T-helper 2 cell treated with Interferon-gamma antibody and Interleukin-4, amounts not matched to agents 5 μg/mL and 100 μg/mL, for 36 hours (primary cell): ENCODE measurements around the gene FBXO9.

ENCODE experiments used
- DNase-seq: peaks from one replicate; pipeline ENCODE4 v3.0.0; 2021; ENCODE audit warnings: low spot score
- H3K27ac Mint-ChIP-seq: one replicate; pipeline ENCODE4 v1.8.0; 2021; ENCODE audit warnings: mild to moderate bottlenecking, mixed read lengths
- H3K27me3 Mint-ChIP-seq: one replicate; pipeline ENCODE4 v1.8.0; 2021; ENCODE audit warnings: low read depth, mixed read lengths
- H3K36me3 Mint-ChIP-seq: one replicate; pipeline ENCODE4 v1.8.0; 2021; ENCODE audit warnings: low read depth, mixed read lengths
- H3K4me1 Mint-ChIP-seq: one replicate; pipeline ENCODE4 v1.8.0; 2021; ENCODE audit warnings: low read depth, mixed read lengths
- H3K4me3 Mint-ChIP-seq: one replicate; pipeline ENCODE4 v1.8.0; 2022; ENCODE audit warnings: mild to moderate bottlenecking, moderate library complexity, mixed read lengths
- H3K9me3 Mint-ChIP-seq: one replicate; pipeline ENCODE4 v1.8.0; 2021; ENCODE audit warnings: mixed read lengths

Gene FBXO9

GRCh38 chr6:53089948-53090347 is 24.7 kb downstream of the FBXO9 start:
- Mint-ChIP-seq H3K27me3 (no peaks in the 10 kb centered on the region), H3K27ac (no peak overlapping the region), H3K4me3 (no peak overlapping the region), H3K9me3 (no peaks in the 10 kb centered on the region), H3K36me3 (peaks cover 44% of the 10 kb centered on the region), H3K4me1 (peaks cover 8% of the 10 kb centered on the region)
- DNase-seq = no peak

- Mint-ChIP-seq H3K9me3 (no peaks in the 10 kb centered on the region), H3K4me1 (peaks cover 8% of the 10 kb centered on the region), H3K27me3 (no peaks in the 10 kb centered on the region), H3K4me3 (no peak overlapping the region), H3K36me3 (peaks cover 48% of the 10 kb centered on the region), H3K27ac (no peak overlapping the region)
- no peak for DNase-seq
These were observed 25.4 kb downstream of the FBXO9 start for GRCh38 chr6:53090576-53090975.

GRCh38 chr6:53095270-53095669 is 30.1 kb downstream of the FBXO9 start:
- no peak overlapping the region for H3K4me3 Mint-ChIP-seq
- no peaks in the 10 kb centered on the region for H3K27me3 Mint-ChIP-seq
- no peak for DNase-seq
- peaks cover 8% of the 10 kb centered on the region for H3K4me1 Mint-ChIP-seq
- peaks cover 57% of the 10 kb centered on the region for H3K36me3 Mint-ChIP-seq
- no peak overlapping the region for H3K27ac Mint-ChIP-seq
- H3K9me3 Mint-ChIP-seq = no peaks in the 10 kb centered on the region

GRCh38 chr6:53095716-53096115 is 30.5 kb downstream of the FBXO9 start:
- Mint-ChIP-seq H3K36me3 (peaks cover 54% of the 10 kb centered on the region), H3K27ac (no peak overlapping the region), H3K9me3 (no peaks in the 10 kb centered on the region), H3K4me3 (no peak overlapping the region), H3K4me1 (peaks cover 8% of the 10 kb centered on the region), H3K27me3 (no peaks in the 10 kb centered on the region)
- DNase-seq = no peak

- Mint-ChIP-seq H3K4me3 (no peak overlapping the region), H3K36me3 (peaks cover 39% of the 10 kb centered on the region), H3K27ac (no peak overlapping the region), H3K9me3 (no peaks in the 10 kb centered on the region), H3K27me3 (no peaks in the 10 kb centered on the region), H3K4me1 (no peaks in the 10 kb centered on the region)
- no peak for DNase-seq
These were observed 35.4 kb downstream of the FBXO9 start for GRCh38 chr6:53100561-53100960.

GRCh38 chr6:53101006-53101405 is 35.8 kb downstream of the FBXO9 start:
- peaks cover 35% of the 10 kb centered on the region for H3K36me3 Mint-ChIP-seq
- no peak overlapping the region for H3K27ac Mint-ChIP-seq
- no peaks in the 10 kb centered on the region for H3K4me1 Mint-ChIP-seq
- no peaks in the 10 kb centered on the region for H3K9me3 Mint-ChIP-seq
- no peaks in the 10 kb centered on the region for H3K27me3 Mint-ChIP-seq
- H3K4me3 Mint-ChIP-seq = no peak overlapping the region
- DNase-seq = no peak

- Mint-ChIP-seq H3K4me3 (no peak overlapping the region), H3K27me3 (no peaks in the 10 kb centered on the region), H3K4me1 (no peaks in the 10 kb centered on the region), H3K27ac (no peak overlapping the region), H3K9me3 (no peaks in the 10 kb centered on the region), H3K36me3 (peaks cover 14% of the 10 kb centered on the region)
- DNase-seq = no peak
These were observed 38.9 kb downstream of the FBXO9 start for GRCh38 chr6:53103993-53104675.

- H3K27ac Mint-ChIP-seq = no peak overlapping the region
- H3K4me1 Mint-ChIP-seq = peaks cover 6% of the 10 kb centered on the region
- H3K27me3 Mint-ChIP-seq = no peaks in the 10 kb centered on the region
- H3K9me3 Mint-ChIP-seq = no peaks in the 10 kb centered on the region
- H3K36me3 Mint-ChIP-seq = peaks cover 11% of the 10 kb centered on the region
- DNase-seq = no peak
- H3K4me3 Mint-ChIP-seq = no peak overlapping the region
These were observed 39.7 kb downstream of the FBXO9 start for GRCh38 chr6:53104916-53105315.

- Mint-ChIP-seq H3K4me1 (peaks cover 6% of the 10 kb centered on the region), H3K27ac (no peak overlapping the region), H3K4me3 (no peak overlapping the region), H3K36me3 (peaks cover 4% of the 10 kb centered on the region), H3K9me3 (no peaks in the 10 kb centered on the region), H3K27me3 (no peaks in the 10 kb centered on the region)
- DNase-seq = no peak
These were observed 41.9 kb downstream of the FBXO9 start for GRCh38 chr6:53107091-53107490.

GRCh38 chr6:53109612-53110011 is 44.4 kb downstream of the FBXO9 start:
- no peak overlapping the region for H3K27ac Mint-ChIP-seq
- no peaks in the 10 kb centered on the region for H3K9me3 Mint-ChIP-seq
- peaks cover 3% of the 10 kb centered on the region for H3K27me3 Mint-ChIP-seq

GRCh38 chr6:53111865-53112264 is 46.7 kb downstream of the FBXO9 start:
- Mint-ChIP-seq H3K36me3 (no peaks in the 10 kb centered on the region), H3K4me1 (peaks cover 10% of the 10 kb centered on the region), H3K4me3 (no peak overlapping the region), H3K27ac (no peak overlapping the region), H3K9me3 (no peaks in the 10 kb centered on the region), H3K27me3 (peaks cover 3% of the 10 kb centered on the region)
- DNase-seq = no peak

More at GRCh38 chr6:53109612-53110011, 44.4 kb downstream of the FBXO9 start:
- Mint-ChIP-seq H3K4me3 (no peak overlapping the region), H3K36me3 (no peaks in the 10 kb centered on the region), H3K4me1 (peaks cover 10% of the 10 kb centered on the region)
- DNase-seq = no peak

- H3K27me3 Mint-ChIP-seq = peaks cover 3% of the 10 kb centered on the region
- peaks cover 10% of the 10 kb centered on the region for H3K4me1 Mint-ChIP-seq
- H3K27ac Mint-ChIP-seq = no peak overlapping the region
- no peak for DNase-seq
- H3K4me3 Mint-ChIP-seq = no peak overlapping the region
- H3K9me3 Mint-ChIP-seq = no peaks in the 10 kb centered on the region
- no peaks in the 10 kb centered on the region for H3K36me3 Mint-ChIP-seq
These were observed 47.2 kb downstream of the FBXO9 start for GRCh38 chr6:53112404-53112803.

- H3K27ac Mint-ChIP-seq = no peak overlapping the region
- no peaks in the 10 kb centered on the region for H3K9me3 Mint-ChIP-seq
- H3K27me3 Mint-ChIP-seq = peaks cover 3% of the 10 kb centered on the region
- peaks cover 10% of the 10 kb centered on the region for H3K4me1 Mint-ChIP-seq
- DNase-seq = no peak
- H3K36me3 Mint-ChIP-seq = no peaks in the 10 kb centered on the region
- H3K4me3 Mint-ChIP-seq = no peak overlapping the region
These were observed 47.7 kb downstream of the FBXO9 start for GRCh38 chr6:53112871-53113270.

GRCh38 chr6:53113742-53114141 is 48.5 kb downstream of the FBXO9 start:
- H3K4me1 Mint-ChIP-seq = peaks cover 10% of the 10 kb centered on the region
- H3K27ac Mint-ChIP-seq = no peak overlapping the region

GRCh38 chr6:53115113-53115512 is 49.9 kb downstream of the FBXO9 start:
- Mint-ChIP-seq H3K27me3 (peaks cover 13% of the 10 kb centered on the region), H3K9me3 (no peaks in the 10 kb centered on the region), H3K27ac (no peak overlapping the region), H3K4me1 (peaks cover 4% of the 10 kb centered on the region), H3K4me3 (no peak overlapping the region), H3K36me3 (no peaks in the 10 kb centered on the region)
- no peak for DNase-seq

More at GRCh38 chr6:53113742-53114141, 48.5 kb downstream of the FBXO9 start:
- Mint-ChIP-seq H3K9me3 (no peaks in the 10 kb centered on the region), H3K4me3 (no peak overlapping the region), H3K27me3 (peaks cover 3% of the 10 kb centered on the region), H3K36me3 (no peaks in the 10 kb centered on the region)
- DNase-seq = no peak
